SJCRH30 (cell line): ENCODE measurements around the gene PRKG1. TPM values are rescaled to one million over a fixed set of nuclear protein-coding genes. Genes with fewer than 3 reads are reported as not detected.

Experiments used
- DNase-seq, 2 experiments: peaks; one replicate each; pipeline ENCODE4 v3.0.0-alpha.2; 2015 to 2020
- H3K27ac ChIP-seq: fragments of 250-450 bp; sonication (Bioruptor Pico); 2 replicates; pipeline ENCODE4 v1.5.1; 2020; ENCODE audit warnings: mild to moderate bottlenecking, moderate library complexity
- H3K27me3 ChIP-seq: fragments of 250-450 bp; sonication (Bioruptor Pico); 2 replicates; pipeline ENCODE4 v1.5.1; 2020; ENCODE audit warnings: mild to moderate bottlenecking, moderate library complexity
- H3K36me3 ChIP-seq: fragments of 250-450 bp; sonication (Bioruptor Pico); 2 replicates; pipeline ENCODE4 v1.5.1; 2020; ENCODE audit warnings: mild to moderate bottlenecking, moderate library complexity
- H3K4me1 ChIP-seq: fragments of 250-450 bp; sonication (Bioruptor Pico); 2 replicates; pipeline ENCODE4 v1.5.1; 2020; ENCODE audit warnings: mild to moderate bottlenecking, moderate library complexity
- H3K4me3 ChIP-seq: fragments of 250-450 bp; sonication (Bioruptor Pico); 2 replicates; pipeline ENCODE4 v1.5.1; 2020; ENCODE audit warnings: mild to moderate bottlenecking, moderate library complexity
- H3K9me3 ChIP-seq: fragments of 250-450 bp; sonication (Bioruptor Pico); replicated peaks from 2 replicates; pipeline ENCODE4 v1.5.1; 2020; ENCODE audit warnings: mild to moderate bottlenecking, moderate library complexity
- total RNA-seq: library from RNA; depleted of rRNA; stranded (reverse); fragments of >200 nt; shearing (Covaris generic); gene quantifications from 2 replicates; pipeline ENCODE4 v1.2.3, GENCODE V29; 2014

Gene PRKG1
- total RNA-seq, 1 experiment from 2014 or later = 3.0 TPM

GRCh38 chr10:52268790-52269189 is 1194.5 kb downstream of the PRKG1 start:
- no peak overlapping the region for H3K27ac ChIP-seq
- no peak for DNase-seq
- H3K9me3 ChIP-seq = no peaks in the 10 kb centered on the region
- H3K4me3 ChIP-seq = no peak overlapping the region
- no peaks in the 10 kb centered on the region for H3K36me3 ChIP-seq
- H3K4me1 ChIP-seq = no peaks in the 10 kb centered on the region
- H3K27me3 ChIP-seq = no peaks in the 10 kb centered on the region

- no peaks in the 10 kb centered on the region for H3K4me1 ChIP-seq
- no peak overlapping the region for H3K27ac ChIP-seq
- H3K27me3 ChIP-seq = no peaks in the 10 kb centered on the region
- no peak for DNase-seq
- no peak overlapping the region for H3K4me3 ChIP-seq
- H3K9me3 ChIP-seq = no peaks in the 10 kb centered on the region
- H3K36me3 ChIP-seq = no peaks in the 10 kb centered on the region
Measured at GRCh38 chr10:52269233-52269632, 1194.9 kb downstream of the PRKG1 start.

- H3K9me3 ChIP-seq = peaks cover 6% of the 10 kb centered on the region; the same call in 1 of the 2 replicates
- H3K36me3 ChIP-seq = no peaks in the 10 kb centered on the region
- no peak overlapping the region for H3K27ac ChIP-seq
- no peak overlapping the region for H3K4me3 ChIP-seq
- H3K4me1 ChIP-seq = no peaks in the 10 kb centered on the region
- no peak for DNase-seq
- H3K27me3 ChIP-seq = no peaks in the 10 kb centered on the region
Measured at GRCh38 chr10:52276163-52276562, 1201.9 kb downstream of the PRKG1 start.

- no peak for DNase-seq
- Histone ChIP-seq H3K27ac (no peak overlapping the region), H3K9me3 (peaks cover 6% of the 10 kb centered on the region; the same call in 1 of the 2 replicates), H3K36me3 (no peaks in the 10 kb centered on the region), H3K27me3 (no peaks in the 10 kb centered on the region), H3K4me3 (no peak overlapping the region), H3K4me1 (no peaks in the 10 kb centered on the region)
Measured at GRCh38 chr10:52276986-52277385, 1202.7 kb downstream of the PRKG1 start.

GRCh38 chr10:52279546-52279945 is 1205.3 kb downstream of the PRKG1 start:
- peaks cover 6% of the 10 kb centered on the region; the same call in 1 of the 2 replicates for H3K9me3 ChIP-seq
- no peaks in the 10 kb centered on the region for H3K36me3 ChIP-seq
- no peak overlapping the region for H3K4me3 ChIP-seq
- no peak for DNase-seq
- no peaks in the 10 kb centered on the region for H3K27me3 ChIP-seq
- no peaks in the 10 kb centered on the region for H3K4me1 ChIP-seq
- H3K27ac ChIP-seq = no peak overlapping the region

- H3K27me3 ChIP-seq = no peaks in the 10 kb centered on the region
- no peak for DNase-seq
- H3K9me3 ChIP-seq = peaks cover 6% of the 10 kb centered on the region; the same call in 1 of the 2 replicates
- H3K27ac ChIP-seq = no peak overlapping the region
- no peaks in the 10 kb centered on the region for H3K4me1 ChIP-seq
- no peaks in the 10 kb centered on the region for H3K36me3 ChIP-seq
- H3K4me3 ChIP-seq = no peak overlapping the region
Measured at GRCh38 chr10:52280051-52280450, 1205.8 kb downstream of the PRKG1 start.

GRCh38 chr10:52283174-52283573 is 1208.9 kb downstream of the PRKG1 start:
- H3K36me3 ChIP-seq = no peaks in the 10 kb centered on the region
- no peak for DNase-seq

GRCh38 chr10:52284416-52285013 is 1210.2 kb downstream of the PRKG1 start:
- Histone ChIP-seq H3K27me3 (no peaks in the 10 kb centered on the region), H3K4me3 (no peak overlapping the region), H3K4me1 (no peaks in the 10 kb centered on the region), H3K9me3 (no peaks in the 10 kb centered on the region), H3K36me3 (no peaks in the 10 kb centered on the region), H3K27ac (no peak overlapping the region)
- no peak for DNase-seq

More at GRCh38 chr10:52283174-52283573, 1208.9 kb downstream of the PRKG1 start:
- Histone ChIP-seq H3K27ac (no peak overlapping the region), H3K9me3 (peaks cover under 1% of the 10 kb centered on the region; the same call in 1 of the 2 replicates), H3K4me1 (no peaks in the 10 kb centered on the region), H3K4me3 (no peak overlapping the region), H3K27me3 (no peaks in the 10 kb centered on the region)

- H3K27me3 ChIP-seq = no peaks in the 10 kb centered on the region
- no peak for DNase-seq
Measured at GRCh38 chr10:52287866-52288265, 1213.6 kb downstream of the PRKG1 start.

GRCh38 chr10:52297747-52298146 is 1223.5 kb downstream of the PRKG1 start:
- no peaks in the 10 kb centered on the region for H3K4me1 ChIP-seq
- H3K4me3 ChIP-seq = no peak overlapping the region
- no peaks in the 10 kb centered on the region for H3K9me3 ChIP-seq
- H3K36me3 ChIP-seq = no peaks in the 10 kb centered on the region
- no peaks in the 10 kb centered on the region for H3K27me3 ChIP-seq
- DNase-seq = no peak
- H3K27ac ChIP-seq = no peak overlapping the region

More at GRCh38 chr10:52287866-52288265, 1213.6 kb downstream of the PRKG1 start:
- Histone ChIP-seq H3K4me1 (no peaks in the 10 kb centered on the region), H3K27ac (no peak overlapping the region), H3K9me3 (no peaks in the 10 kb centered on the region), H3K36me3 (no peaks in the 10 kb centered on the region), H3K4me3 (no peak overlapping the region)

GRCh38 chr10:52300599-52301277 is 1226.5 kb downstream of the PRKG1 start:
- Histone ChIP-seq H3K4me1 (no peaks in the 10 kb centered on the region), H3K27me3 (no peaks in the 10 kb centered on the region), H3K9me3 (no peaks in the 10 kb centered on the region), H3K27ac (no peak overlapping the region), H3K4me3 (no peak overlapping the region), H3K36me3 (no peaks in the 10 kb centered on the region)
- DNase-seq = no peak

GRCh38 chr10:52308251-52309031 is 1234.2 kb downstream of the PRKG1 start:
- Histone ChIP-seq H3K36me3 (no peaks in the 10 kb centered on the region), H3K27me3 (no peaks in the 10 kb centered on the region), H3K4me3 (peak overlapping the region; percentile 38), H3K9me3 (no peaks in the 10 kb centered on the region), H3K27ac (no peak overlapping the region), H3K4me1 (no peaks in the 10 kb centered on the region)
- DNase-seq = peak; percentile 58 to 65

- Histone ChIP-seq H3K4me3 (peak overlapping the region; percentile 50), H3K4me1 (peaks cover 11% of the 10 kb centered on the region; the same call in 1 of the 2 replicates), H3K27me3 (no peaks in the 10 kb centered on the region), H3K9me3 (no peaks in the 10 kb centered on the region), H3K27ac (no peak overlapping the region), H3K36me3 (no peaks in the 10 kb centered on the region)
- no peak for DNase-seq
Measured at GRCh38 chr10:52312942-52313255, 1238.6 kb downstream of the PRKG1 start.

GRCh38 chr10:52313256-52313932 is 1239.1 kb downstream of the PRKG1 start:
- Histone ChIP-seq H3K27ac (no peak overlapping the region), H3K4me1 (peaks cover 16% of the 10 kb centered on the region), H3K4me3 (peak overlapping the region; percentile 50), H3K36me3 (no peaks in the 10 kb centered on the region), H3K27me3 (no peaks in the 10 kb centered on the region), H3K9me3 (no peaks in the 10 kb centered on the region)
- peak in 1 of 2 experiments; percentile 20 for DNase-seq
